IMR-90 (cell line): ENCODE data around the gene SULT1E1. TPM values are rescaled to one million over a fixed set of nuclear protein-coding genes. Genes with fewer than 3 reads are reported as not detected.

Source experiments
- ATAC-seq: fragments of 200-7000 bp; cut with Tn5 transposase; 2 replicates; pipeline ENCODE4 v1.9.1; 2020; ENCODE audit warnings: low read depth, mild to moderate bottlenecking, moderate library complexity
- BruUV-seq: library from RNA; stranded (reverse); fragments of 400-500 nt; replicated peaks from 2 replicates; lab custom pipeline; 2021; lab: Mats Ljungman, UMichigan
- CTCF ChIA-PET: fragments of 300-600 bp; formaldehyde crosslinking; extraction: SDS; loops from one replicate; lab custom pipeline; 2021; ENCODE audit warnings: antibody characterized with exemption; lab: Yijun Ruan, JAX
- POLR2A ChIA-PET: fragments of 300-600 bp; sonication (Branson Sonifier 250); formaldehyde crosslinking; loops from one replicate; lab custom pipeline; 2022; ENCODE audit warnings: antibody characterized with exemption; ENCODE audit not compliant: unreplicated experiment; lab: Charles Lee
- DNase-seq: peaks from one replicate; pipeline ENCODE4 v3.0.0; 2013
- H2AFZ ChIP-seq: replicated peaks from 2 replicates; pipeline ENCODE3; 2013; ENCODE audit warnings: low read length, mild to moderate bottlenecking; ENCODE audit not compliant: poor library complexity
- H2AK5ac ChIP-seq: 2 replicates; pipeline ENCODE4 v1.6.1; 2013; ENCODE audit warnings: low read depth, low read length, inconsistent platforms
- H2AK9ac ChIP-seq: replicated peaks from 2 replicates; pipeline ENCODE3; 2013; ENCODE audit warnings: mild to moderate bottlenecking, low read depth, low read length, moderate library complexity; ENCODE audit not compliant: poor library complexity
- H2BK120ac ChIP-seq: 2 replicates; pipeline ENCODE4 v1.6.1; 2013; ENCODE audit warnings: low read depth, low read length, inconsistent platforms
- H2BK15ac ChIP-seq: 3 replicates; pipeline ENCODE4 v1.6.1; 2013; ENCODE audit warnings: low read depth, low read length, inconsistent platforms
- H2BK20ac ChIP-seq: 2 replicates; pipeline ENCODE4 v1.6.1; 2013; ENCODE audit warnings: low read depth, mild to moderate bottlenecking, inconsistent platforms, low read length, moderate library complexity
- H2BK5ac ChIP-seq: 2 replicates; pipeline ENCODE4 v1.6.1; 2013; ENCODE audit warnings: mild to moderate bottlenecking, low read depth, low read length, inconsistent platforms; ENCODE audit not compliant: poor library complexity, severe bottlenecking
- H3K14ac ChIP-seq: replicated peaks from 2 replicates; pipeline ENCODE4 v1.6.1; 2013; ENCODE audit warnings: low read depth, low read length, inconsistent platforms
- H3K18ac ChIP-seq: 2 replicates; pipeline ENCODE4 v1.6.1; 2013; ENCODE audit warnings: low read depth, low read length, control low read depth
- H3K23ac ChIP-seq: 2 replicates; pipeline ENCODE4 v1.6.1; 2013; ENCODE audit warnings: low read depth, low read length, inconsistent platforms
- H3K27ac ChIP-seq: 2 replicates; pipeline ENCODE4 v1.5.1; 2013; ENCODE audit warnings: mild to moderate bottlenecking, control low read depth, low read length; ENCODE audit not compliant: insufficient read depth
- H3K27me3 ChIP-seq: 2 replicates; pipeline ENCODE4 v1.6.1; 2013; ENCODE audit warnings: low read length; ENCODE audit not compliant: control insufficient read depth, insufficient read depth
- H3K36me3 ChIP-seq: 2 replicates; pipeline ENCODE4 v1.6.1; 2013; ENCODE audit warnings: low read length, mixed read lengths; ENCODE audit not compliant: control insufficient read depth, insufficient read depth
- H3K4ac ChIP-seq: 2 replicates; pipeline ENCODE4 v1.6.1; 2013; ENCODE audit warnings: low read depth, low read length, inconsistent platforms
- H3K4me1 ChIP-seq: 2 replicates; pipeline ENCODE4 v1.6.1; 2013; ENCODE audit warnings: low read length, mixed read lengths; ENCODE audit not compliant: control insufficient read depth, insufficient read depth
- H3K4me2 ChIP-seq: 2 replicates; pipeline ENCODE4 v1.6.1; 2013; ENCODE audit warnings: low read depth, mild to moderate bottlenecking, control low read depth, low read length, moderate library complexity
- H3K4me3 ChIP-seq: 2 replicates; pipeline ENCODE4 v1.5.1; 2013; ENCODE audit warnings: low read depth, mild to moderate bottlenecking, control low read depth, low read length, moderate library complexity; ENCODE audit not compliant: insufficient read depth
- H3K56ac ChIP-seq: 2 replicates; pipeline ENCODE4 v1.6.1; 2013; ENCODE audit warnings: low read length, inconsistent platforms; ENCODE audit not compliant: insufficient read depth; ENCODE audit errors: extremely low read depth
- H3K79me1 ChIP-seq, 2 experiments: 2 replicates each; pipeline ENCODE4 v1.6.1; 2013; ENCODE audit warnings: low read length in 2 of 2, inconsistent platforms in 1 of 2, low read depth in 1 of 2
- H3K9ac ChIP-seq: 2 replicates; pipeline ENCODE4 v1.6.1; 2013; ENCODE audit warnings: low read depth, low read length, control low read depth
- H3K9me1 ChIP-seq: 2 replicates; pipeline ENCODE4 v1.6.1; 2013; ENCODE audit warnings: low read length, inconsistent platforms; ENCODE audit not compliant: insufficient read depth
- H3K9me3 ChIP-seq: 2 replicates; pipeline ENCODE4 v1.6.1; 2013; ENCODE audit warnings: low read length; ENCODE audit not compliant: control insufficient read depth, insufficient read depth
- H4K20me1 ChIP-seq: 2 replicates; pipeline ENCODE4 v1.6.1; 2013; ENCODE audit warnings: low read length, inconsistent platforms; ENCODE audit not compliant: insufficient read depth
- H4K5ac ChIP-seq: 2 replicates; pipeline ENCODE4 v1.6.1; 2013; ENCODE audit warnings: mild to moderate bottlenecking, low read depth, low read length, control low read depth
- H4K8ac ChIP-seq, 2 experiments: 2 replicates each; pipeline ENCODE4 v1.6.1; 2013; ENCODE audit warnings: low read depth in 2 of 2, low read length in 2 of 2, control low read depth in 1 of 2, inconsistent platforms in 1 of 2
- H4K91ac ChIP-seq: 2 replicates; pipeline ENCODE4 v1.6.1; 2013; ENCODE audit warnings: low read depth, low read length, inconsistent platforms; ENCODE audit not compliant: insufficient read depth
- FOS ChIP-seq: fragments of 150-350 bp; IDR thresholded peaks from 2 replicates; pipeline ENCODE4 v1.6.1; 2016; ENCODE audit warnings: low read depth, low read length
- WGBS, 2 experiments: methylation state at CpG; one replicate each; pipeline versions ENCODE4 v1.1.5 to v1.1.7; 2013; ENCODE audit warnings: missing lambda C conversion rate in 2 of 2; ENCODE audit not compliant: insufficient read length in 1 of 2; ENCODE audit errors: extremely low coverage in 2 of 2; 5-methylcytosine and 5-hydroxymethylcytosine counted together
- dilution Hi-C: fragments of 300-500 bp; cut with HindIII; formaldehyde crosslinking; loops from one replicate; pipeline ENCODE4 v1.14.3; 2018; ENCODE audit warnings: low sequenced_read_pairs; ENCODE audit not compliant: unreplicated experiment
- in situ Hi-C: fragments of 300-500 bp; cut with MboI; formaldehyde crosslinking; loops from 3 replicates; pipeline ENCODE4 v1.14.3; 2019; ENCODE audit warnings: low sequenced_read_pairs, inconsistent platforms, mixed read lengths
- intact Hi-C: fragments of 100-400 bp; cut with micrococcal nuclease; formaldehyde crosslinking; loops from 2 replicates; pipeline ENCODE4 v1.10.0; 2022
- polyA plus RNA-seq, 3 experiments: library from polyadenylated mRNA; depleted of rRNA; stranded (reverse); fragments of >200 nt; gene quantifications; 2 replicates each; pipeline ENCODE4 v1.2.3, GENCODE V29; 2012; ENCODE audit warnings: low replicate concordance in 1 of 3
- total RNA-seq: library from RNA; depleted of rRNA; stranded (reverse); fragments of >200 nt; gene quantifications from 2 replicates; pipeline ENCODE4 v1.2.3, GENCODE V29; 2012
- TF ChIP-seq, protein P1 (sequence below): fragments of 150-350 bp; IDR thresholded peaks from 2 replicates; pipeline ENCODE4 v1.6.1; 2017; ENCODE audit warnings: mild to moderate bottlenecking, antibody characterized with exemption, low read length, low read depth

SULT1E1 gene
- total and polyA plus RNA-seq, 2 of the 4 experiments (the other 2 are of a cell fraction), result not detected

- ATAC-seq, result no peak
- Histone ChIP-seq H3K4ac (no peak overlapping the region), H2BK15ac (no peak overlapping the region), H3K14ac (no peak overlapping the region), H3K4me1 (no peaks in the 10 kb centered on the region), H2AK9ac (no peak overlapping the region), H3K36me3 (no peaks in the 10 kb centered on the region), H3K9me1 (no peaks in the 10 kb centered on the region), H2AK5ac (no peak overlapping the region), H4K91ac (no peak overlapping the region), H3K56ac (no peak overlapping the region), H4K20me1 (no peaks in the 10 kb centered on the region), H3K4me2 (no peak overlapping the region), H4K5ac (no peak overlapping the region), H3K9me3 (no peaks in the 10 kb centered on the region), H3K4me3 (no peak overlapping the region), H3K27me3 (no peaks in the 10 kb centered on the region), H2BK5ac (no peak overlapping the region), H3K23ac (no peak overlapping the region), H2BK20ac (no peak overlapping the region), H2BK120ac (no peak overlapping the region), H3K79me1 (no peaks in the 10 kb centered on the region), H3K18ac (no peak overlapping the region), H4K8ac (no peak overlapping the region), H3K9ac (no peak overlapping the region), H3K27ac (no peak overlapping the region), H2AFZ (no peak overlapping the region)
- dilution Hi-C loops, result no loop called here
- in situ Hi-C loops, result no loop called here
- intact Hi-C loops, result no loop called here
- ChIA-PET POLR2A (no interaction called here), CTCF (no interaction called here)
- no TSS peak for BruUV-seq
- TF ChIP-seq, protein P1, sequence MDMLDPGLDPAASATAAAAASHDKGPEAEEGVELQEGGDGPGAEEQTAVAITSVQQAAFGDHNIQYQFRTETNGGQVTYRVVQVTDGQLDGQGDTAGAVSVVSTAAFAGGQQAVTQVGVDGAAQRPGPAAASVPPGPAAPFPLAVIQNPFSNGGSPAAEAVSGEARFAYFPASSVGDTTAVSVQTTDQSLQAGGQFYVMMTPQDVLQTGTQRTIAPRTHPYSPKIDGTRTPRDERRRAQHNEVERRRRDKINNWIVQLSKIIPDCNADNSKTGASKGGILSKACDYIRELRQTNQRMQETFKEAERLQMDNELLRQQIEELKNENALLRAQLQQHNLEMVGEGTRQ, result no peak
- TF ChIP-seq FOS, result no peak
- WGBS, 2 experiments, result no CpG with 5 or more reads among the region's 1 CpG
- no peak for DNase-seq
Measured at GRCh38 chr4:69818060-69818639, 41.8 kb downstream of the SULT1E1 start.
